WTC11 (cell line): ENCODE data around the gene LIG1.

ENCODE experiments used
- ATF2 ChIP-seq: sonication (generic); formaldehyde crosslinking; IDR thresholded peaks from 2 replicates; pipeline ENCODE4 v1.8.1; 2022; ENCODE audit warnings: low read depth, missing genetic modification reagents, borderline replicate concordance
- CBFB ChIP-seq: sonication (generic); formaldehyde crosslinking; IDR thresholded peaks from 2 replicates; pipeline ENCODE4 v1.8.1; 2022; ENCODE audit warnings: mild to moderate bottlenecking, low read depth, missing genetic modification reagents
- CREB1 ChIP-seq: sonication (generic); formaldehyde crosslinking; IDR thresholded peaks from 2 replicates; pipeline ENCODE4 v1.8.0; 2023; ENCODE audit warnings: mild to moderate bottlenecking, missing genetic modification reagents
- ETV6 ChIP-seq: sonication (generic); formaldehyde crosslinking; IDR thresholded peaks from 2 replicates; pipeline ENCODE4 v1.8.1; 2022; ENCODE audit warnings: mild to moderate bottlenecking, missing genetic modification reagents
- GTF2I ChIP-seq: fragments of 250-450 bp; sonication (Bioruptor Pico); conservative IDR thresholded peaks from 2 replicates; pipeline ENCODE4 v1.4.0; 2021; ENCODE audit warnings: mild to moderate bottlenecking
- NR1H2 ChIP-seq: sonication (generic); formaldehyde crosslinking; IDR thresholded peaks from 2 replicates; pipeline ENCODE4 v1.9.0; 2021; ENCODE audit warnings: mild to moderate bottlenecking, moderate library complexity, missing genetic modification reagents
- TCF7 ChIP-seq: sonication (generic); formaldehyde crosslinking; IDR thresholded peaks from 2 replicates; pipeline ENCODE4 v1.8.0; 2022; ENCODE audit warnings: mild to moderate bottlenecking, low read depth, missing genetic modification reagents, moderate library complexity
- ZNF138 ChIP-seq: sonication (generic); formaldehyde crosslinking; conservative IDR thresholded peaks from 2 replicates; pipeline ENCODE4 v1.8.1; 2022; ENCODE audit warnings: mild to moderate bottlenecking, moderate library complexity, missing genetic modification reagents
- TF ChIP-seq, protein P1 (sequence below): fragments of 200-600 bp; IDR thresholded peaks from 2 replicates; pipeline ENCODE4 v1.8.0; 2022; ENCODE audit warnings: antibody characterized with exemption
- TF ChIP-seq, protein P2 (sequence below): sonication (generic); formaldehyde crosslinking; IDR thresholded peaks from 2 replicates; pipeline ENCODE4 v1.8.0; 2022; ENCODE audit warnings: mild to moderate bottlenecking, missing genetic modification reagents
- TF ChIP-seq, protein P3 (sequence below): sonication (generic); formaldehyde crosslinking; IDR thresholded peaks from 2 replicates; pipeline ENCODE4 v1.8.1; 2023; ENCODE audit warnings: mild to moderate bottlenecking, missing genetic modification reagents, moderate library complexity
- TF ChIP-seq, protein P4 (sequence below): sonication (generic); formaldehyde crosslinking; conservative IDR thresholded peaks from 2 replicates; pipeline ENCODE4 v1.8.1; 2022; ENCODE audit warnings: mild to moderate bottlenecking, missing genetic modification reagents

GRCh38 chr19:48169939-48170803 lies at the start of gene LIG1, which contains the start of gene ZSWIM9:
- TF ChIP-seq, protein P1, sequence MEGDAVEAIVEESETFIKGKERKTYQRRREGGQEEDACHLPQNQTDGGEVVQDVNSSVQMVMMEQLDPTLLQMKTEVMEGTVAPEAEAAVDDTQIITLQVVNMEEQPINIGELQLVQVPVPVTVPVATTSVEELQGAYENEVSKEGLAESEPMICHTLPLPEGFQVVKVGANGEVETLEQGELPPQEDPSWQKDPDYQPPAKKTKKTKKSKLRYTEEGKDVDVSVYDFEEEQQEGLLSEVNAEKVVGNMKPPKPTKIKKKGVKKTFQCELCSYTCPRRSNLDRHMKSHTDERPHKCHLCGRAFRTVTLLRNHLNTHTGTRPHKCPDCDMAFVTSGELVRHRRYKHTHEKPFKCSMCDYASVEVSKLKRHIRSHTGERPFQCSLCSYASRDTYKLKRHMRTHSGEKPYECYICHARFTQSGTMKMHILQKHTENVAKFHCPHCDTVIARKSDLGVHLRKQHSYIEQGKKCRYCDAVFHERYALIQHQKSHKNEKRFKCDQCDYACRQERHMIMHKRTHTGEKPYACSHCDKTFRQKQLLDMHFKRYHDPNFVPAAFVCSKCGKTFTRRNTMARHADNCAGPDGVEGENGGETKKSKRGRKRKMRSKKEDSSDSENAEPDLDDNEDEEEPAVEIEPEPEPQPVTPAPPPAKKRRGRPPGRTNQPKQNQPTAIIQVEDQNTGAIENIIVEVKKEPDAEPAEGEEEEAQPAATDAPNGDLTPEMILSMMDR: no peak
- TF ChIP-seq, protein P2, sequence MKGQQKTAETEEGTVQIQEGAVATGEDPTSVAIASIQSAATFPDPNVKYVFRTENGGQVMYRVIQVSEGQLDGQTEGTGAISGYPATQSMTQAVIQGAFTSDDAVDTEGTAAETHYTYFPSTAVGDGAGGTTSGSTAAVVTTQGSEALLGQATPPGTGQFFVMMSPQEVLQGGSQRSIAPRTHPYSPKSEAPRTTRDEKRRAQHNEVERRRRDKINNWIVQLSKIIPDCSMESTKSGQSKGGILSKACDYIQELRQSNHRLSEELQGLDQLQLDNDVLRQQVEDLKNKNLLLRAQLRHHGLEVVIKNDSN (CRISPR knock-in tag): no peak
- TF ChIP-seq CREB1: no peak
- no peak for TF ChIP-seq CBFB (CRISPR knock-in tag)
- no peak for TF ChIP-seq ATF2
- TF ChIP-seq GTF2I (CRISPR knock-in tag): no peak
- no peak for TF ChIP-seq NR1H2
- TF ChIP-seq ETV6 (CRISPR knock-in tag): no peak
- TF ChIP-seq, protein P3, sequence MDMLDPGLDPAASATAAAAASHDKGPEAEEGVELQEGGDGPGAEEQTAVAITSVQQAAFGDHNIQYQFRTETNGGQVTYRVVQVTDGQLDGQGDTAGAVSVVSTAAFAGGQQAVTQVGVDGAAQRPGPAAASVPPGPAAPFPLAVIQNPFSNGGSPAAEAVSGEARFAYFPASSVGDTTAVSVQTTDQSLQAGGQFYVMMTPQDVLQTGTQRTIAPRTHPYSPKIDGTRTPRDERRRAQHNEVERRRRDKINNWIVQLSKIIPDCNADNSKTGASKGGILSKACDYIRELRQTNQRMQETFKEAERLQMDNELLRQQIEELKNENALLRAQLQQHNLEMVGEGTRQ (CRISPR knock-in tag): no peak
- TF ChIP-seq, protein P4, sequence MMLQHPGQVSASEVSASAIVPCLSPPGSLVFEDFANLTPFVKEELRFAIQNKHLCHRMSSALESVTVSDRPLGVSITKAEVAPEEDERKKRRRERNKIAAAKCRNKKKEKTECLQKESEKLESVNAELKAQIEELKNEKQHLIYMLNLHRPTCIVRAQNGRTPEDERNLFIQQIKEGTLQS (CRISPR knock-in tag): no peak
- no peak for TF ChIP-seq TCF7 (CRISPR knock-in tag)
- TF ChIP-seq ZNF138: no peak
